Naive thymus-derived CD4-positive, alpha-beta T cell (primary cell): Measurements from ENCODE around the gene ENTREP1. TPM values are rescaled to one million over a fixed set of nuclear protein-coding genes. Genes with fewer than 3 reads are reported as not detected.

Source experiments
- ATAC-seq: fragments of 150-1000 bp; cut with Tn5 transposase; 2 replicates; pipeline ENCODE4 v1.10.0; 2021; ENCODE audit warnings: mild to moderate bottlenecking, moderate library complexity
- CTCF ChIA-PET: fragments of 350-600 bp; sonication (Branson Sonifier 250); formaldehyde crosslinking; loops from one replicate; lab custom pipeline; 2021; ENCODE audit warnings: antibody characterized with exemption; lab: Charles Lee
- POLR2A ChIA-PET: fragments of 350-600 bp; sonication (Branson Sonifier 250); formaldehyde crosslinking; loops from one replicate; lab custom pipeline; 2021; ENCODE audit warnings: antibody characterized with exemption, inconsistent platforms; lab: Charles Lee
- DNase-seq, 9 donors: peaks; one replicate each; pipeline versions ENCODE4 v3.0.0 to v3.0.0-alpha.2; 2020 to 2022; ENCODE audit warnings: mixed read lengths in 1 of 9
- H3K27ac ChIP-seq: one replicate; pipeline ENCODE4 v1.7.0; 2013; ENCODE audit warnings: mild to moderate bottlenecking, low read depth, low read length, moderate library complexity
- H3K27me3 ChIP-seq, 2 donors: one replicate each; pipeline ENCODE4 v1.7.0; 2013; ENCODE audit warnings: low read length in 2 of 2, mild to moderate bottlenecking in 2 of 2, moderate library complexity in 2 of 2; ENCODE audit not compliant: control insufficient read depth in 2 of 2, insufficient read depth in 2 of 2
- H3K36me3 ChIP-seq, 3 experiments: 1 replicate in 2 of 3; 2 replicates in 1 of 3; pipeline ENCODE4 v1.7.0; 2013; ENCODE audit warnings: low read length in 3 of 3, mild to moderate bottlenecking in 3 of 3, moderate library complexity in 1 of 3; ENCODE audit not compliant: insufficient read depth in 3 of 3, control insufficient read depth in 2 of 3
- H3K4me1 ChIP-seq, 2 donors: one replicate each; pipeline ENCODE4 v1.7.0; 2013; ENCODE audit warnings: low read length in 2 of 2, mild to moderate bottlenecking in 2 of 2, moderate library complexity in 1 of 2; ENCODE audit not compliant: control insufficient read depth in 2 of 2, insufficient read depth in 2 of 2
- H3K4me3 ChIP-seq: 2 replicates; pipeline ENCODE4 v1.7.0; 2013; ENCODE audit warnings: mild to moderate bottlenecking, low read length
- H3K9me3 ChIP-seq, 3 experiments: 1 replicate in 2 of 3; 2 replicates in 1 of 3; pipeline ENCODE4 v1.7.0; 2013; ENCODE audit warnings: low read length in 3 of 3; ENCODE audit not compliant: control insufficient read depth in 2 of 3
- H3K27ac Mint-ChIP-seq, 9 donors: one replicate each; pipeline ENCODE4 v1.8.0; 2020 to 2022; ENCODE audit warnings: mixed read lengths in 9 of 9, mild to moderate bottlenecking in 8 of 9, moderate library complexity in 5 of 9, inconsistent platforms in 2 of 9
- H3K27me3 Mint-ChIP-seq, 5 donors: one replicate each; pipeline ENCODE4 v1.8.0; 2021 to 2022; ENCODE audit warnings: mixed read lengths in 5 of 5, mild to moderate bottlenecking in 1 of 5
- H3K36me3 Mint-ChIP-seq, 5 donors: one replicate each; pipeline ENCODE4 v1.8.0; 2020 to 2022; ENCODE audit warnings: mixed read lengths in 5 of 5, mild to moderate bottlenecking in 3 of 5, inconsistent platforms in 1 of 5
- H3K4me1 Mint-ChIP-seq, 7 donors: one replicate each; pipeline ENCODE4 v1.8.0; 2020 to 2022; ENCODE audit warnings: mixed read lengths in 7 of 7, mild to moderate bottlenecking in 3 of 7, inconsistent platforms in 1 of 7
- H3K4me3 Mint-ChIP-seq, 10 donors: one replicate each; pipeline ENCODE4 v1.8.0; 2020 to 2022; ENCODE audit warnings: mild to moderate bottlenecking in 10 of 10, mixed read lengths in 10 of 10, moderate library complexity in 6 of 10, inconsistent platforms in 2 of 10
- H3K9me3 Mint-ChIP-seq, 11 donors: one replicate each; pipeline ENCODE4 v1.8.0; 2020 to 2022; ENCODE audit warnings: mixed read lengths in 11 of 11, mild to moderate bottlenecking in 4 of 11, inconsistent platforms in 1 of 11, moderate library complexity in 1 of 11
- intact Hi-C, 2 donors: fragments of 100-400 bp; cut with micrococcal nuclease; formaldehyde crosslinking; loops; one replicate each; pipeline ENCODE4 v1.15.1; 2023
- polyA plus RNA-seq, 2 donors: library from polyadenylated mRNA; unstranded; fragments of 300-500 nt; fragmentation: Illumina TruSeq; gene quantifications; one replicate each; pipeline ENCODE4 v1.2.3, GENCODE V29; 2021
- total RNA-seq, 6 experiments: library from RNA in 5 of 6; stranded (reverse) in 5 of 6; gene quantifications; 1 replicate in 5 of 6; 2 replicates in 1 of 6; pipeline ENCODE4 v1.2.3 and lab custom pipeline; 2021 to 2026

Gene ENTREP1
- total and polyA plus RNA-seq, 7 experiments from 2014 or later: not detected

- H3K27me3 Mint-ChIP-seq: peaks cover 0 to 13% (median 7%) of the 10 kb centered on the region in 5 donors
- Histone ChIP-seq H3K27ac (no peak overlapping the region), H3K27me3 (no peaks in the 10 kb centered on the region), H3K36me3 (no peaks in the 10 kb centered on the region), H3K9me3 (no peaks in the 10 kb centered on the region), H3K4me3 (no peak overlapping the region), H3K4me1 (no peaks in the 10 kb centered on the region)
- H3K36me3 Mint-ChIP-seq: no peaks in the 10 kb centered on the region
- peaks cover 0 to 2% (median 0%) of the 10 kb centered on the region in 7 donors for H3K4me1 Mint-ChIP-seq
- ChIA-PET POLR2A (no interaction called here), CTCF (no interaction called here)
- intact Hi-C loops: no loop called here
- H3K4me3 Mint-ChIP-seq: no peak overlapping the region
- H3K27ac Mint-ChIP-seq: no peak overlapping the region
- ATAC-seq (no peak), DNase-seq (no peak)
- H3K9me3 Mint-ChIP-seq: peaks cover 0 to 1% (median 0%) of the 10 kb centered on the region in 11 donors
Observed at GRCh38 chr9:69411931-69412740, 87.1 kb downstream of the ENTREP1 start.

DNA sequence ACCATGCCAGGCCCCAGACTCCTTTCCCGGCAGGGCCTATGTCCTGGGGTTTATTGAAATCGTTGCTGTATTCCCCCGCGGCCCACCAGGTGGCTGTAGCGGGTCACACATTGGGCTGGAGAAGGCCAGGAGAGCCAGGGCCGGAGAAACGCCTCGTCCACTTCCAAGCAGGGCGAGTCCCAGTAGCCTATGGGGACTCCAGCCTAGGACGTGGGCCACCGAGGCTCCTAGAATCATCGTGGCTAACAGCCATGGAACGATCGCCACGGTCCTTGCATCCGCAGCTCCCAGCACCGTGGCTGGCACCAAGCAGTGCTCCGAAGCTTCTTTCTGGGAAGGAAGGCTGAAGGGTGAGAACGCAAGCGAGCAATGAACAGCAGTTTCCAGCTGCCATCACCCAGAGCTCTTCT lies 87.7 kb downstream of the ENTREP1 start:
- Histone ChIP-seq H3K9me3 (no peaks in the 10 kb centered on the region), H3K27me3 (no peaks in the 10 kb centered on the region), H3K27ac (no peak overlapping the region), H3K4me3 (no peak overlapping the region), H3K36me3 (no peaks in the 10 kb centered on the region), H3K4me1 (no peaks in the 10 kb centered on the region)
- DNase-seq: no peak
- Mint-ChIP-seq H3K27ac (no peak overlapping the region), H3K36me3 (no peaks in the 10 kb centered on the region), H3K27me3 (peaks cover 0 to 13% (median 7%) of the 10 kb centered on the region in 5 donors), H3K4me1 (peaks cover 0 to 2% (median 0%) of the 10 kb centered on the region in 7 donors), H3K9me3 (peaks cover 0 to 1% (median 0%) of the 10 kb centered on the region in 11 donors), H3K4me3 (no peak overlapping the region)
- intact Hi-C loops: no loop called here
- ATAC-seq: no peak
- ChIA-PET POLR2A (no interaction called here), CTCF (interaction anchor here (0.7 kb wide), 1 partner anchor 52 kb away, joined by 6 read pairs; no protein-coding TSS in a partner anchor)

GRCh38 chr9:69420611-69421270 lies 95.7 kb downstream of the ENTREP1 start:
- H3K9me3 Mint-ChIP-seq: peaks cover 0 to 4% (median 0%) of the 10 kb centered on the region in 11 donors
- intact Hi-C loops: loop anchor here in 1 of 2 donors (5.0 to 10.0 kb wide), 2 partner anchors 254 to 692 kb away; partner anchors contain the start of gene APBA1
- no peak for DNase-seq
- H3K36me3 Mint-ChIP-seq: no peaks in the 10 kb centered on the region
- ChIA-PET CTCF (interaction anchor here (0.7 to 3.6 kb wide), 2 partner anchors 116 to 690 kb away, joined by 3 to 24 read pairs; no protein-coding TSS in a partner anchor), POLR2A (no interaction called here)
- H3K36me3 ChIP-seq: no peaks in the 10 kb centered on the region
- H3K27ac Mint-ChIP-seq: no peak overlapping the region
- H3K4me3 ChIP-seq: no peak overlapping the region
- no peaks in the 10 kb centered on the region for H3K4me1 ChIP-seq
- H3K27ac ChIP-seq: no peak overlapping the region
- peaks cover 0 to 3% (median 0%) of the 10 kb centered on the region in 7 donors for H3K4me1 Mint-ChIP-seq
- no peak overlapping the region for H3K4me3 Mint-ChIP-seq
- H3K9me3 ChIP-seq: no peaks in the 10 kb centered on the region
- no peak for ATAC-seq
- H3K27me3 Mint-ChIP-seq: peaks cover 6 to 38% (median 13%) of the 10 kb centered on the region in 5 donors
- no peaks in the 10 kb centered on the region for H3K27me3 ChIP-seq

DNA sequence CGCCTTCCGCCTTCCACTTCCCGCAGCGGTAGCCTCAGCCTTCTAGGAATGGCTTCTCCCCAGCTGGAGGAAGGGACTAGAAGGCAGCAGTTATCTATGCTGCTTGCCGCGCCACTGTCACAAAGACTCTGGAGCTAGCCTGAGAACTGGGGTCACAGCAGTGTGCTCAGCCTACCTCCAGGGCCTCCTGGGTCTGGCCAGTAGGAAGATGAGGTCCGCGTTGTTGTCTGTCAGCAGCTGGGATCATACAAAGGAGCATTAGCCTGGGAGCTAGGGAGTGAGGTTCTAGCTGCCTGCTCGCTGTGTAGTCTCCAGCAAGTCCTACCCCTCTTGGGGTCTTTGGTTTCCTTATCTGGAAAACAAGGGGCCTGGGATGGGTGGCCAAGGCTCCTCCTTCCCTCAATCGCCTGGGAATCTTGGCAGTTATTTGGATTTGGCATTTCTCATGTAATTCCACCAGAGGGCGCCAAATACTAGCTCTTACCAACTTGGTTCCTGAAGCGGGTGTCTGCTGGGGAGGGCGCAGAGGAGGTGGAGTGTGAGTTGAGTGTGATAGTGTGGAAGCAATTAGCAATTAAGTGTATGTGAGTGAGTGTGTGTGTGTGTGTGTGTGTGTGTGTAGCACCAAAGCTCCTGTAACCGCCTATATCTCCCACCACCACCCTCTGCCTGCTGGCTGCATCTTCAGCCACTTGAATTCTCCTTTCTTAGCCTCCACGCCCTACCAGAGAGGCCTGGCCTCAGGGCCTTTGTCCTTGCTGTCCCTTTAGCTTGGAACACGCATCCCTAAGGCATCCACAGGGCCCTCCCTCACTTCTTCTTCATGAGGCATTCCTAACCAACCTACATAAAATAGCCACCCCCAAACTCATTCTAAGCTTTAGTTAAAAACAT lies 97.1 kb downstream of the ENTREP1 start:
- CTCF ChIA-PET: interaction anchor here (1.5 to 3.6 kb wide), 5 partner anchors 20 to 689 kb away, joined by 3 to 24 read pairs (median 16); no protein-coding TSS in a partner anchor

GRCh38 chr9:69425136-69425801 lies 100.3 kb downstream of the ENTREP1 start:
- DNase-seq (no peak), ATAC-seq (no peak)
- Histone ChIP-seq H3K36me3 (no peaks in the 10 kb centered on the region), H3K9me3 (no peaks in the 10 kb centered on the region), H3K4me1 (no peaks in the 10 kb centered on the region), H3K27ac (no peak overlapping the region), H3K4me3 (no peak overlapping the region), H3K27me3 (no peaks in the 10 kb centered on the region)
- Mint-ChIP-seq H3K4me3 (no peak overlapping the region), H3K4me1 (peaks cover 0 to 3% (median 0%) of the 10 kb centered on the region in 7 donors), H3K27me3 (peaks cover 0 to 29% (median 9%) of the 10 kb centered on the region in 5 donors), H3K36me3 (no peaks in the 10 kb centered on the region), H3K9me3 (no peaks in the 10 kb centered on the region), H3K27ac (no peak overlapping the region)
- CTCF ChIA-PET: no interaction called here
- POLR2A ChIA-PET: no interaction called here
- intact Hi-C loops: loop anchor here in 1 of 2 donors (5.0 to 10.0 kb wide), 2 partner anchors 250 to 373 kb away; partner anchors contain the start of gene APBA1

More for the DNA sequence above, 97.1 kb downstream of the ENTREP1 start:
- peak; percentile 67 for ATAC-seq
- Histone ChIP-seq H3K9me3 (no peaks in the 10 kb centered on the region), H3K27ac (no peak overlapping the region), H3K4me3 (no peak overlapping the region), H3K4me1 (no peaks in the 10 kb centered on the region), H3K36me3 (no peaks in the 10 kb centered on the region), H3K27me3 (no peaks in the 10 kb centered on the region)
- Mint-ChIP-seq H3K36me3 (no peaks in the 10 kb centered on the region), H3K4me3 (peak overlapping the region in 1 of 10 donors; percentile 17), H3K27me3 (peaks cover 6 to 38% (median 13%) of the 10 kb centered on the region in 5 donors), H3K4me1 (peaks cover 0 to 3% (median 0%) of the 10 kb centered on the region in 7 donors), H3K9me3 (peaks cover 0 to 4% (median 0%) of the 10 kb centered on the region in 11 donors), H3K27ac (no peak overlapping the region)
- intact Hi-C loops: loop anchor here (2.0 to 10.0 kb wide), 6 partner anchors 127 to 690 kb away; partner anchors contain the start of gene APBA1 (in 1 of the 2)
- POLR2A ChIA-PET: no interaction called here
- peak in 7 of 9 donors; percentile 17 to 52 (median 43) for DNase-seq
